ENCODE measurements around the gene AVEN.

- no peak for TF ChIP-seq CTCF (IDR thresholded peaks at IDR 0.05)
- TF ChIP-seq POLR2A (IDR thresholded peaks at IDR 0.05): no peak
Measured at GRCh38 chr15:34047893-34048775, 9.1 kb upstream of the AVEN start.

Measured in heart left ventricle (tissue), 13 donors.